ENCODE results near the gene DGKQ. TPM values are rescaled to one million over a fixed set of nuclear protein-coding genes. Genes with fewer than 3 reads are reported as not detected.
A peak's percentile ranks its signal among the peaks of the same experiment; 100 is the strongest.
"Not testable (repeated sequence)": the region's sequence is repeated elsewhere in the genome, so short reads cannot be mapped to it uniquely, and the experiment has no call there.

DGKQ gene
- total RNA-seq, 4 donors from 2014 or later, result 3.2 to 5.2 (median 4.5) TPM

- in situ Hi-C loops (cut with MboI; ENCODE audit: low sequenced_read_pairs in 4 of 4), result no loop called here
- ATAC-seq (no peak), DNase-seq (no peak)
- no peaks in the 10 kb centered on the region for H3K9me3 ChIP-seq
- peaks cover 14% of the 10 kb centered on the region in 2 donors for H3K4me1 ChIP-seq
- no peaks in the 10 kb centered on the region for H3K36me3 ChIP-seq
- no peak overlapping the region for H3K4me3 ChIP-seq
- H3K27ac ChIP-seq, result no peak overlapping the region
- intact Hi-C loops (cut with DNase I; ENCODE audit: low total_unique reads), result no loop called here
- TF ChIP-seq POLR2A (IDR thresholded peaks at IDR 0.05), result no peak
- no peak for TF ChIP-seq CTCF (IDR thresholded peaks at IDR 0.05 in 4 of 5, conservative IDR thresholded peaks at IDR 0.05 in 1 of 5)
- no peaks in the 10 kb centered on the region for H3K27me3 ChIP-seq
These were observed 8.9 kb upstream of the DGKQ start for GRCh38 chr4:982291-982690.

- no peaks in the 10 kb centered on the region for H3K9me3 ChIP-seq
- in situ Hi-C loops (cut with MboI; ENCODE audit: low sequenced_read_pairs in 4 of 4) (no loop called here), intact Hi-C loops (cut with DNase I; ENCODE audit: low total_unique reads) (no loop called here)
- no peak overlapping the region for H3K27ac ChIP-seq
- TF ChIP-seq POLR2A (IDR thresholded peaks at IDR 0.05) (no peak), CTCF (IDR thresholded peaks at IDR 0.05 in 4 of 5, conservative IDR thresholded peaks at IDR 0.05 in 1 of 5) (no peak)
- no peaks in the 10 kb centered on the region for H3K27me3 ChIP-seq
- no peaks in the 10 kb centered on the region for H3K4me1 ChIP-seq
- H3K36me3 ChIP-seq, result no peaks in the 10 kb centered on the region
- no peak for DNase-seq
- H3K4me3 ChIP-seq, result no peak overlapping the region
- no peak for ATAC-seq
These were observed 5.8 kb upstream of the DGKQ start for GRCh38 chr4:978957-979701.

DNA sequence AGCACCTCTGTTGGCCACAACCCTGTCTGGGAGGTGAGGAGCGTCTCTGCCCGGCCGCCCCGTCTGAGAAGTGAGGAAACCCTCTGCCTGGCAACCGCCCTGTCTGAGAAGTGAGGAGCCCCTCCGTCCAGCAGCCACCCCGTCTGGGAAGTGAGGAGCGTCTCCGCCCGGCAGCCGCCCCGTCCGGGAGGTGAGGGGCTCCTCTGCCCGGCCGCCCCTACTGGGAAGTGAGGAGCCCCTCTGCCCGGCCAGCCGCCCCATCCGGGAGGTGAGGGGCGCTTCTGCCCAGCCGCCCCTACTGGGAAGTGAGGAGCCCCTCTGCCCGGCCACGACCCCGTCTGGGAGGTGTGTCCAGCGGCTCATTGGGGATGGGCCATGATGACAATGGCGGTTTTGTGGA is 2.6 kb upstream of the DGKQ start:
- H3K4me3 ChIP-seq; H3K36me3 ChIP-seq; intact Hi-C loops (cut with DNase I; ENCODE audit: low total_unique reads); DNase-seq; H3K27ac ChIP-seq; H3K9me3 ChIP-seq; ATAC-seq; in situ Hi-C loops (cut with MboI; ENCODE audit: low sequenced_read_pairs in 4 of 4); H3K27me3 ChIP-seq: not testable (repeated sequence)
- H3K4me1 ChIP-seq, result peaks cover 15 to 16% of the 10 kb centered on the region in 2 donors

DNA sequence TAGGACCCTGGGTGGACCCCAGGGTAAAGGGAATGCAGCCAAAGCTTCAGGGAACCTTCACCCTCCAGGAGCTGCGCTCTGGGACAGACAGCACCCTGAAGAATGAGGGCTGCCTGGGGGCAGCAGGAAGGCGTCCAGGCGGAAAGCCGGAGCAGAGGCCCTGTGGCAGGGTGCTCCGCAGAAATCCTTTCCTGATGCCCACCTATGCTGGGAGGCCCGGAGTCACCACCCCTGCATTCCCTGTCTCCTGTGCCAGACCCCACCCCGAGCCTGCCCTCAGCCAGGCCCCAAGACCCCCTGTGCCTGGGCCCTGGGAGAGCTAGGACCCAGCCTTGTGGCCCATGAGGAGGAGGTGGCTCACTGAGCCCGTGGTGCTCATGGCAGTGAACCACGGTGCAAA is 1.3 kb upstream of the DGKQ start:
- no peak for ATAC-seq
- H3K4me1 ChIP-seq, result peaks cover 15 to 16% of the 10 kb centered on the region in 2 donors
- no peaks in the 10 kb centered on the region for H3K36me3 ChIP-seq
- no peak for TF ChIP-seq CTCF (IDR thresholded peaks at IDR 0.05 in 4 of 5, conservative IDR thresholded peaks at IDR 0.05 in 1 of 5)
- no peak for TF ChIP-seq POLR2A (IDR thresholded peaks at IDR 0.05)
- DNase-seq, result no peak
- no peak overlapping the region for H3K27ac ChIP-seq
- no peaks in the 10 kb centered on the region for H3K27me3 ChIP-seq
- no peaks in the 10 kb centered on the region for H3K9me3 ChIP-seq
- in situ Hi-C loops (cut with MboI; ENCODE audit: low sequenced_read_pairs in 4 of 4) (no loop called here), intact Hi-C loops (cut with DNase I; ENCODE audit: low total_unique reads) (no loop called here)
- H3K4me3 ChIP-seq, result no peak overlapping the region

DNA sequence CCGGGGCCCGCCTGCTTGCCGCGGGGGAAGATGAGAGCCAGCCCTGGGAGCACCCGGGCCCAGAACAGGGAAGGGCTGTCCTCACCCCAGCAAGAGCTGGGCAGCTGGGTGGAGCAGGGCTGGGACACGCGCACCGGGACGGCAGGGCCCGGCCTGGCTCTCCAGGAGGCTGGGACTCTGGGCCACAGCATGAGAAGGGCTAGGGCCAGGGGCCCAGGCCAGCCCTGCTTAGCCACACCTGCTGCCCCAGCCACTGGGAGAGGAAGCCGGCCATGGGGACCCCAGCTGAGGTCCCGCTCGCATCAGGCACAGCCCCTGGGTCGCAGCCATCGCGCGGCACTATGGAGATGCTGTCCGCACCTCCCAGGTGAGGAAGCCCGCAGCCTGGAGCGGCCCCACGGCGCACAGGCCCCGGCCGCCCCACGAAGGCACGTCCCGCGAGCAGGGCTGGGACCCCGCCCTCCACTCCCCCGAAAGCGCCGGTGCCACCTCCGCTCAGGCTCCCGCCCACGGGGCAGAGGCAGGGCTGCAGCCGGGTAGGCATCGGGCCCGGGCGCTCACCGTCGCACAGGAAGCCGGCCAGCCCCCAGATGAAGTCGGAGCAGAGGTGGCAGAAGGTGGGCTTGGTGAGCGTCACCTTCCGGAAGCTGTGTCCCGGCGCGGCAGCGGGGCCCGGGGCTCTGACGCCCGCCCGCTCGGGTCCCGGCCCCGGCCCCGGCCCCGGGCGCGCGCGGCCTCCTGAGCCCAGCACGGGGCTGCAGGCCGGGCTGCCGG is 531 bp downstream of the DGKQ start:
- Histone ChIP-seq H3K27me3 (no peaks in the 10 kb centered on the region), H3K4me3 (peak overlapping the region; percentile 73 to 82 (median 79)), H3K4me1 (peaks cover 15 to 16% of the 10 kb centered on the region in 2 donors), H3K36me3 (no peaks in the 10 kb centered on the region), H3K9me3 (no peaks in the 10 kb centered on the region), H3K27ac (no peak overlapping the region)
- in situ Hi-C loops (cut with MboI; ENCODE audit: low sequenced_read_pairs in 4 of 4) (no loop called here), intact Hi-C loops (cut with DNase I; ENCODE audit: low total_unique reads) (loop anchor here (1.0 to 2.0 kb wide), 2 partner anchors 36 to 41 kb away; partner anchors contain the start of genes GAK and TMEM175)
- ATAC-seq (peak; percentile 54 to 58), DNase-seq (no peak)
- TF ChIP-seq CTCF (IDR thresholded peaks at IDR 0.05 in 4 of 5, conservative IDR thresholded peaks at IDR 0.05 in 1 of 5) (no peak), POLR2A (IDR thresholded peaks at IDR 0.05) (no peak)

Measured in gastrocnemius medialis (tissue), 4 donors.